OCI-LY7 (cell line): Measurements from ENCODE around the gene SALL4.

Experiments
- CTCF ChIP-seq: fragments of 200-600 bp; sonication (generic); conservative IDR thresholded peaks from 2 replicates; pipeline ENCODE4 v1.5.1; 2014; ENCODE audit warnings: mild to moderate bottlenecking, antibody characterized with exemption, low read length, moderate library complexity, mixed read lengths
- EZH2phosphoT487 ChIP-seq: fragments of 200-600 bp; sonication (generic); IDR thresholded peaks from 2 replicates; pipeline ENCODE4 v1.6.1; 2018; ENCODE audit warnings: low read depth, borderline replicate concordance, mild to moderate bottlenecking, mixed run types, antibody characterized with exemption, low read length, moderate library complexity, mixed read lengths

- TF ChIP-seq CTCF (no peak), EZH2phosphoT487 (no peak)
These were observed 2.9 kb downstream of the SALL4 start for GRCh38 chr20:51799401-51799860.
